Measurements from ENCODE around the gene EIF2B2. TPM values are rescaled to one million over a fixed set of nuclear protein-coding genes. Genes with fewer than 3 reads are reported as not detected.

The EIF2B2 gene
- 96.0 and 113 TPM in 2 replicates for total RNA-seq (2014; rRNA removed; shearing (Covaris generic))

GRCh38 chr14:75002392-75003249, at the start of gene EIF2B2:
TSS of gene EIF2B2 (plus strand) at chr14:75002921. CDS start at chr14:75002991, 70 bp downstream.

GRCh38 chr14:74955229-74956026, 47.3 kb upstream of the EIF2B2 start, which contains the start of gene PGF:
TSS of gene PGF (minus strand) at chr14:74955597. CDS start at chr14:74955242, 355 bp downstream.

GRCh38 chr14:75050852-75051555, 48.3 kb downstream of the EIF2B2 start, which contains the start of gene MLH3:
TSS of gene MLH3 (minus strand) at chr14:75051467. CDS start at chr14:75049655, 1,812 bp downstream.

Small RNA genes lying within 50 kb of the gene (small RNA-seq; reads per million reads assigned to genes)
- not detected for gene RNU6-689P

Other genes with a start within 250 kb of the EIF2B2 start
- gene YLPM1, start 239.6 kb upstream of the EIF2B2 start, total RNA-seq (2014; rRNA removed; shearing (Covaris generic)), result 12.9 and 15.6 TPM in 2 replicates
- not detected in 2 replicates for gene PROX2, start 126.8 kb upstream of the EIF2B2 start, total RNA-seq (2014; rRNA removed; shearing (Covaris generic))
- 47.6 and 49.2 TPM in 2 replicates for gene DLST, start 121.0 kb upstream of the EIF2B2 start, total RNA-seq (2014; rRNA removed; shearing (Covaris generic))
- 6.9 TPM in 2 replicates for gene RPS6KL1, start 79.7 kb upstream of the EIF2B2 start, total RNA-seq (2014; rRNA removed; shearing (Covaris generic))
- 3.7 and 5.1 TPM in 2 replicates for gene PGF, start 47.3 kb upstream of the EIF2B2 start, total RNA-seq (2014; rRNA removed; shearing (Covaris generic))
- 0.45 and 1.4 TPM in 2 replicates for gene MLH3, start 48.5 kb downstream of the EIF2B2 start, total RNA-seq (2014; rRNA removed; shearing (Covaris generic))
- 31.3 and 34.2 TPM in 2 replicates for gene ACYP1, start 61.1 kb downstream of the EIF2B2 start, total RNA-seq (2014; rRNA removed; shearing (Covaris generic))
- gene ZC2HC1C, start 66.7 kb downstream of the EIF2B2 start, total RNA-seq (2014; rRNA removed; shearing (Covaris generic)), result 0.21 TPM in 1 of 2 replicates, not detected in the other
- 19.7 and 19.8 TPM in 2 replicates for gene NEK9, start 124.1 kb downstream of the EIF2B2 start, total RNA-seq (2014; rRNA removed; shearing (Covaris generic))
- 73.4 and 99.5 TPM in 2 replicates for gene TMED10, start 173.7 kb downstream of the EIF2B2 start, total RNA-seq (2014; rRNA removed; shearing (Covaris generic))